Left ventricle myocardium inferior (tissue), 1 donor: ENCODE measurements around the gene NEB. TPM values are rescaled to one million over a fixed set of nuclear protein-coding genes. Genes with fewer than 3 reads are reported as not detected.

Source experiments
- DNase-seq: peaks from one replicate; pipeline ENCODE4 v3.0.0-alpha.2; 2020
- H3K27ac ChIP-seq: fragments of 200-600 bp; replicated peaks from 2 replicates; pipeline ENCODE4 v1.8.0; 2021
- H3K27me3 ChIP-seq: fragments of 200-600 bp; 2 replicates; pipeline ENCODE4 v1.8.0; 2021; ENCODE audit warnings: low read depth
- H3K36me3 ChIP-seq: fragments of 200-600 bp; 2 replicates; pipeline ENCODE4 v1.8.0; 2021
- H3K4me1 ChIP-seq: fragments of 200-600 bp; 2 replicates; pipeline ENCODE4 v1.8.0; 2021
- H3K4me3 ChIP-seq: fragments of 200-600 bp; 2 replicates; pipeline ENCODE4 v1.8.0; 2021; ENCODE audit warnings: mild to moderate bottlenecking, moderate library complexity
- H3K9me3 ChIP-seq: fragments of 200-600 bp; replicated peaks from 2 replicates; pipeline ENCODE4 v1.8.0; 2021
- intact Hi-C: fragments of 100-400 bp; cut with micrococcal nuclease; formaldehyde crosslinking; loops from one replicate; pipeline ENCODE4 v1.11.0; 2022
- total RNA-seq: library from RNA; stranded (reverse); fragmentation: NEBNext Ultra II Directional; extraction: Animal tissue kit (Norgen Biotek cat#: 25700); gene quantifications from one replicate; pipeline ENCODE4 v1.2.1, GENCODE V29; 2021
- TF ChIP-seq, protein P1 (sequence below): fragments of 200-600 bp; IDR thresholded peaks from 2 replicates; pipeline ENCODE4 v1.8.0; 2021; ENCODE audit warnings: antibody characterized with exemption, mild to moderate bottlenecking, borderline replicate concordance
- donor health status: DM: no; HTN: yes; CAD: no; lungs with severe emphysema.

The NEB gene
- total RNA-seq, 1 donor from 2014 or later = 30.5 TPM

DNA sequence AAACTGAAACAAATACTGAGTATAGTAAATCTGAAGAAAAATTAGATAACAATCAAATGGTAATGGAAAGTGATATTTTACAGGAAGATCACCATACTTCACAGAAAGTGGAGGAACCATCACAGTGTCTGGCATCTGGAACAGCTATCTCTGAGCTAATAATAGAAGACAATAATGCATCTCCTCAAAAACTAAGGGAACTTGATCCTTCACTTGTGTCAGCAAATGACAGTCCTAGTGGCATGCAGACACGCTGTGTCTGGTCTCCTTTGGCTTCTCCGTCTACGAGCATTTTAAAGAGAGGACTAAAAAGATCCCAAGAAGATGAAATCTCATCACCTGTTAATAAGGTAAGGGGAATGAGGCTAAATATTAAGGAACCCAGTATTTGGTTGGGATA lies 268.5 kb downstream of the NEB start:
- Histone ChIP-seq H3K27ac (no peak overlapping the region), H3K9me3 (no peaks in the 10 kb centered on the region), H3K36me3 (peaks cover 92% of the 10 kb centered on the region), H3K4me3 (no peak overlapping the region), H3K4me1 (no peaks in the 10 kb centered on the region), H3K27me3 (no peaks in the 10 kb centered on the region)
- DNase-seq = no peak
- intact Hi-C loops = no loop called here
- TF ChIP-seq, protein P1, sequence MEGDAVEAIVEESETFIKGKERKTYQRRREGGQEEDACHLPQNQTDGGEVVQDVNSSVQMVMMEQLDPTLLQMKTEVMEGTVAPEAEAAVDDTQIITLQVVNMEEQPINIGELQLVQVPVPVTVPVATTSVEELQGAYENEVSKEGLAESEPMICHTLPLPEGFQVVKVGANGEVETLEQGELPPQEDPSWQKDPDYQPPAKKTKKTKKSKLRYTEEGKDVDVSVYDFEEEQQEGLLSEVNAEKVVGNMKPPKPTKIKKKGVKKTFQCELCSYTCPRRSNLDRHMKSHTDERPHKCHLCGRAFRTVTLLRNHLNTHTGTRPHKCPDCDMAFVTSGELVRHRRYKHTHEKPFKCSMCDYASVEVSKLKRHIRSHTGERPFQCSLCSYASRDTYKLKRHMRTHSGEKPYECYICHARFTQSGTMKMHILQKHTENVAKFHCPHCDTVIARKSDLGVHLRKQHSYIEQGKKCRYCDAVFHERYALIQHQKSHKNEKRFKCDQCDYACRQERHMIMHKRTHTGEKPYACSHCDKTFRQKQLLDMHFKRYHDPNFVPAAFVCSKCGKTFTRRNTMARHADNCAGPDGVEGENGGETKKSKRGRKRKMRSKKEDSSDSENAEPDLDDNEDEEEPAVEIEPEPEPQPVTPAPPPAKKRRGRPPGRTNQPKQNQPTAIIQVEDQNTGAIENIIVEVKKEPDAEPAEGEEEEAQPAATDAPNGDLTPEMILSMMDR = no peak

DNA sequence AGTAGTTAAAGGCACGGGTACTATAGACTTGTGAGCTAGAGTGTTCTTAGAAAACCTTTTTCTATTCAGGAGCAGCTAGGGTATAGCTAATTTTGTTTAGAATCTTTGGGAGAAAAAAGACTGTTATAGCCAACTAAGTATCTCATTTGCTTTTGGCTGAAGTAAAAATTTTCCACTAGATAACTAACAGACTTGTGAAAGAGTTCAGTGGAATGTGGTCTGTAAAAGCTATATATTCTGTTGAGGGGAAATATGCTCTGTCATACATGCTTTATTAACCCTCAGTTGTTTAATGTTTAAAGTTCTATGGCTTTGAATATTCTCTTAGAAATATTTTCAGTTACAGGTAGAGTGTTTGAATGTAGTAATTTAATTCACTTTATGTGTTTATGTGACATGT lies 274.9 kb downstream of the NEB start:
- Histone ChIP-seq H3K36me3 (peaks cover 99% of the 10 kb centered on the region), H3K9me3 (no peaks in the 10 kb centered on the region), H3K27ac (no peak overlapping the region), H3K4me3 (no peak overlapping the region), H3K27me3 (no peaks in the 10 kb centered on the region), H3K4me1 (no peaks in the 10 kb centered on the region)
- no peak for DNase-seq
- intact Hi-C loops = no loop called here
- TF ChIP-seq, protein P1 = no peak

DNA sequence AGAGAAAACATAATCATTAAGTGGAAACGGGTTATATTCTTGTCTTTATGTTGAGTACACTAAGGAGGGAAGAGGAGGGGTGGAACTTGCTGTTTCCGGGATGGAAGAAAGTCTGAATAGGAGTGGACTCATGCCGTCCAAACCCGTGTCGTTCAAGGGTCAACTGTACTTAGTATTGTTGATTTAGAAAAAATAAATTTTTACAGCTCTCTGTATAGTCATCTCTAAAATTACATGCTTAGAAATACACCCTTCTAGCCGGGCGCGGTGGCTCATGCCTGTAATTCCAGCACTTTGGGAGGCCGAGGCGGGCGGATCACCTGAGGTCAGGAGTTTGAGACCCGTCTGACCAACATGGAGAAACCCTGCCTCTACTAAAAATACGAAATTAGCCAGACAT lies 295.1 kb downstream of the NEB start:
- no peak for DNase-seq
- no peak overlapping the region for H3K4me3 ChIP-seq
- TF ChIP-seq, protein P1 = no peak
- H3K9me3 ChIP-seq = no peaks in the 10 kb centered on the region
- no peaks in the 10 kb centered on the region for H3K4me1 ChIP-seq
- no peak overlapping the region for H3K27ac ChIP-seq
- intact Hi-C loops = no loop called here
- H3K27me3 ChIP-seq = no peaks in the 10 kb centered on the region
- H3K36me3 ChIP-seq = peaks cover 95% of the 10 kb centered on the region

DNA sequence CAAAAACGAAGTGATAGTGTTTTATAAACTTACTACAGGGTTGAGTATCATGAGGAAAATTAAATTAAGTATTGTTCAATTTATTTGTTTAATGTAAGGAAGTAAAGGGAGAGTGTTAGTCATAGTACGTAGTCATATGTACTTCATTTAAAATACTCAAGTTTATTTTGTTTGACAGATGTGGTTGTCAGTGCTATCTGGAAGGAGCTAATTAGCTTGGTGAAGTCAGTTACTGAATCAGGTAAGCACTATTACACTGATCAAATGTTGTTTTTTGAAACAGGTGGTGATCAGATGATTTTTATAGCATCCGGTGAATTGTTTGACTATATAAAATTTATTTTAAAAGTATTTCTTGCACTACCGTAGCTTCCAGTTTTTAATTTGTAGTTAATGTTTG lies 295.8 kb downstream of the NEB start:
- H3K36me3 ChIP-seq = peaks cover 94% of the 10 kb centered on the region

DNA sequence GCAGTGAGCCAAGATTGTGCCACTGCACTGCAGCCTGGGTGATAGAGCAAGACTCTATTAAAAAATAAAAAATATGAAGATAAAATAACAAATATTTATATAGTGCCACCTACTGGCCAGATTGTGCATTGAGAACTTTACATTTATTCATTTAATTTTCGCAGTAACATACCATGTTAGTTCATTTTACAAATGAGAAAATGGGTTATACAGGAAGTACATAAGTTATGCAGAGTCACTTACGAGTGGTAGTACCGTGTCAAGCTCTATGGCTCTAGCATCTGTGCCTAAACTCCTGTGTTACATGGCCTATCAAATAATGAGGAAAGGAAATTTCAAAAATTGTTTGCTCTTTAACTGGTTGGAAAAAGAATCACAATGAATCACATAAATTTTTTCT lies 296.6 kb downstream of the NEB start:
- H3K4me3 ChIP-seq = no peak overlapping the region
- no peak overlapping the region for H3K27ac ChIP-seq
- H3K27me3 ChIP-seq = no peaks in the 10 kb centered on the region
- no peak for DNase-seq
- TF ChIP-seq, protein P1 = peak; percentile 79
- intact Hi-C loops = no loop called here
- no peaks in the 10 kb centered on the region for H3K9me3 ChIP-seq
- H3K4me1 ChIP-seq = no peaks in the 10 kb centered on the region
- H3K36me3 ChIP-seq = peaks cover 94% of the 10 kb centered on the region

More for the DNA sequence above, 295.8 kb downstream of the NEB start:
- Histone ChIP-seq H3K9me3 (no peaks in the 10 kb centered on the region), H3K4me3 (no peak overlapping the region), H3K27ac (no peak overlapping the region), H3K27me3 (no peaks in the 10 kb centered on the region), H3K4me1 (no peaks in the 10 kb centered on the region)
- intact Hi-C loops = no loop called here
- TF ChIP-seq, protein P1 = no peak
- no peak for DNase-seq

Other genes starting within 250 kb of the NEB start
- gene ARL5A, start 93.9 kb upstream of the NEB start, total RNA-seq = 53.9 TPM